Measurements from ENCODE around the gene IRF7.

The IRF7 gene

GRCh38 chr11:563812-564578 is 51.8 kb downstream of the IRF7 start:
- no peak for DNase-seq (ENCODE audit: low read depth)

GRCh38 chr11:563066-563811 is 52.5 kb downstream of the IRF7 start:
- DNase-seq (ENCODE audit: low read depth), result no peak

All from GM04504 (cell line).